ENCODE results near the gene HS3ST3A1.

The HS3ST3A1 gene

DNA sequence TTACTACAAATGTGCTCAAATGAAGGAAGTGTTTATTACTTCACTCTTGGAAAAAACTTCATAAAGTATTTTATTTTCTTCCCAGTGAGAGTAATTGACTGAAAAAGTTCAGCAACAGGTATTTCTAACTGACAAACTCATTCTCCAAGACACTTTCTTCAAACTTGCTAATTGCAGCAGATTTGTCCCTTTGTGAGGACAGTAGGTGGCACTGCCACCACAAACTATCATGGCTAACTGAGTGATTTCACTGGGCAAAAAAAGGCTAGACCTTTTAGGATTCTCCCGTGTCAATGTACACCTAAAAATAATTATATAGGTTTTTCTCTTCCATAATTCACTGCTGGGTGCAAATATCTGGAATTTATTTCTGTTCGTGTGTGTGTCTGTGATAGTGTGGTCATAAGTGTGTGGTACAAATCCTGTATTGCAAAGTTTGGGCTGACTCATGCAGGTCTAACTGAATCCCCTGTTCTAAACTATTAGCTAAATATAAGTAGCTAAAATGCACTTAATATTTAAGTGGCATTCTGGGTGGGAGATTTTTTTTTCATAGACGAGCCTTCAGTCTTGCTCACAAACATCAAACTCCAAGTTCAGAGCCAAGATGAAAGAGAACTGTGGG, 3.9 kb downstream of the HS3ST3A1 start:
- no peak for DNase-seq

DNA sequence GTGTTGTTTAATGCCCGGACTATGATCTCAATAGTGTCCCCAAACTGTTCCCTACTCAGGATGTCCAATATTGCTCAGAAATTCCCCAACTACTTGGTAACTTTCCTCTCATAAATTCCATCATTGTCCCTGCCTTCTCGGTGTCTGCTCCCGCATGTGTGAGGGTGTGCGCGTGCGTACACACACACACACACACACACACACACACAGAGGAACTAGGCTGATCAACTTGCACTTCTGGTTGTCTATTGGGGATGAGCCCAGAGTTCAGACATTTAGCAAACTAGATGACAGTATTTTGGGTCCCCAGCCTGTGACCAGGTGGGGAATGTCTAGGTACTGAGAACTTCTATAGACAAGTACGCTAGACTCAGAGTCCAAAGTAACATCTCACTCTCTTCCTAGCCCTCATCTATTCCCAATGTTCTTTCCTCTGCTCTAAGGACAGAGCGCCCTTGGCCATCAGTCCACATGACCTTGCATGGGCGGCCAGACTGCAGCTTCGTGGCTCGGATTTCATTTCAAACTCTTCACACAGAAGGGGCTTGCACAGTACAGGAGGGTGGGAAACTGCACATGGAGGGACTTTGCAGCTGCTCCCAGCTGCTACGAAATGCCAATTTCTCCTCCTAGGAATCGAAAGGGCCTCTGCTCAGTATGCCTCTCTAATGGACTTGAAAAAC, 5.3 kb downstream of the HS3ST3A1 start:
- DNase-seq: no peak

DNA sequence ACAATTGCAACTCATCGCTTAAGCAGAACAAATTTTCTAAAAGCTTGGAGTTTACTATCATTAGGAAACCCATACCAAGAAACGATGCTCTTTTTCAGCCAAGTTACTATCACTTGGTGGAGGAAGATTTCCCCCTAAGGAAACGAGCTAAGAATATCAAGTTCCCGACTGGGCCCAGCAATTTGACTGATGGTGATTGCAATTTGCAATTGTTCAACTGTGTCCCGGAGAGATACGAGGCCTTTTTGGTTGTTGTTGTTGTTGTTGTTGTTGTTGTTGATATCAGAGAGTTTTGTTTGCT, 6.2 kb downstream of the HS3ST3A1 start:
- DNase-seq: no peak

DNA sequence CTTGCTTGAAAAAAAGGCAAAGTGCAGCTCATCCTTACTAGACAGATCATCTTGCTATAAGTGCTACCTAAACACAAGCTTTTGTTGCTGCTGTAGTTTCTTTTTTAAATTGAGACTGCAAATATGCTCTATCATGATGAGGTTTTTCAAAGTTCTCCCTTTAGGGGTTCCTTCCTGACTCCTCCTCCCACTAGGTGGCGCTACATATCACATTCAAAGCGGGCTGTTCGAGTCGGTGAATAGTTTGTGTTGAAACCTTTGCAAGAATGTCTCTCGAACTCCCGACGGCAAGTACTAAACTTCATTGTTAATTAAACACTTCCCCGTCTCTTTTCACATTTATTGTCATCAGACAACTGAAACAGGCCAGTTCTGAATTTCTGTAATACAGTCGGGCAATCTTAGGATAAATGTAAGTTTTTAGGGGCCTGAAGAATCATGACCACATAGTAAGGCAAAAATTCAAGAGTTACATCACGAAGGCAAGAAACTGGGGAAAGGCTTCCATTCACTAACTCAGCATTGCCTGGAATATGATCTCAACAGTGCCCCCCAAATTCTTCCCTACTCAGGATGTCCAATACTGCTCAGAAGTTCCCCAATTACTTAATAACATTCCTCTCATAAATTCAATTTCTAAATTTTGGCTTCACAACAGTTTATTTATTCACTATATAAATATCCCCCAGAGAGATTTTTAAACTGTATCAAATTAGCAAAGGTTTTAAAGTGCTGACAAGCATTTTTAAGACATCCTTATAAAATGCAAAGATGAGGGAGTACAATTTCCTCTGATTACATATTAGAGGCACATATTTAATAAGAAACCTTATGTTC, 6.7 kb downstream of the HS3ST3A1 start:
- DNase-seq: peak; percentile 4

DNA sequence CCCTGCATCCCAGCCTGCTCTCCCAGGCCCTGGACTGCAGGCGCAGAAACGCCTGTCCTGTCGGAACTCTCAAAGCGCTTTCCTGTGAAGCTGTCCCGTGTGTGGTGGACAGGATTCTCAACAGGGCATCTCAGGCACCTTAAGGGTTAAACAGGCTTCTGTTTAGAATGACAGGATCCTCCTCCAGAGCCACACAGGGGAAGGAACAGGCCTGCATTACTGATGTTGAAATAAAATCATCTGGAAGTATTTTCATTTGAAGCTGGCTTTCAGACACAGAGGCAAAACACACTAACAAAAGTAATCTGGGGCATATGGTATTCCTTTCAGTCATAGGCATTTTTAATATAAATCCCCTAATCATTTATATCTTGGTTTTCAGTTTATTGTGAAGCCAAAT, 7.4 kb downstream of the HS3ST3A1 start:
- DNase-seq: no peak

DNA sequence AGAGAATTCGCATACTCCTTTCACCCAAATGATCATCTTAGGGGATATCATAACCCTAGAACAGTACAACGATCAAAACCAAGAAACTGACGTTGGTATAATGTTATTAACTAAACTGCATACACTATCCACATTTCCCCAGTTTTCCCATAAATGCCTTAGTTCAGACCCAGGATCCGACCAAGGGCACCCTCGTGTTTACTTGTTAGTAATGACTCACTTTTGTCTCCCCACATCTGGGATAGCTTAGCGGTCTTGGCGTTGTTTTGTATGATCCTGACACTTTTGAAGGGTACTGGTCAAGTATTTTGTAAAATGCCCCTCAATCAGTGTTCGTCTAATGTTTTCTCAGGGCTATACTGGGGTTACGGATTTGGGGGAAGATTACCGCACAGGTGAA, 8.0 kb downstream of the HS3ST3A1 start:
- no peak for DNase-seq

DNA sequence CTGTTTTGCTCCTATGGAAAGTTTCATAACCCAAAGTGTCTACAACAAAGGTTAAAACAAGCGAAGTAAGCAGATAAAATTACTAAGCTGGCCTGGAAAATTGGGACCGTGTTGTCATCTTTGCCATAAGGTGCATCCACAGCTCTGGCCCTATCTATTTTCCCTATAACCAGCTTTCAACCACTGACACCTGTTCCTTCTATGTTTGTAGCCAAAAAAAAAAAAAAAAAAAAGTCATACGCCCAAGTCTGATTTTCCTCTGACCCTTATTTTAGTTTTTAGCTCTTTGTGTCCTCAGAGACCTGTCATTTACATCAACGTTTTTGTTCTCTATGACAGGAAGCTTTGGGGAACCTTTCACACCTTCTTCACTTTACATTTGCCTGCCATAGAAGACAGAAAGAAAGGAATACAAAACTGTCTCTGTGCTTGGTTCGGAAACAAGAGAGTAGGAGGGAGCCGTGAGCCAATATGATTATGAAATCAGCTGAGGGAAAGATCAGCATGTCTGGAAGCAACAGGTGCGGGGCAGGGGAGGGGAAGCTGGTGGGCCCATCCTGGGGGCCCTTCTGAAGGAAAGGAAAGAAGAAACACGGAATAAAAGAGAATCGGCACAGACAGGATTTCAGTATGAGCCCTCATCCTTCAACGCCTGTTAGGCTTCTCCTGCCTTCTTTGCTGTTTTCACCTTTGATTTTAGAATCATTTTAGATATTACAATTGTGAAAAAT, 8.5 kb downstream of the HS3ST3A1 start:
- DNase-seq: no peak

DNA sequence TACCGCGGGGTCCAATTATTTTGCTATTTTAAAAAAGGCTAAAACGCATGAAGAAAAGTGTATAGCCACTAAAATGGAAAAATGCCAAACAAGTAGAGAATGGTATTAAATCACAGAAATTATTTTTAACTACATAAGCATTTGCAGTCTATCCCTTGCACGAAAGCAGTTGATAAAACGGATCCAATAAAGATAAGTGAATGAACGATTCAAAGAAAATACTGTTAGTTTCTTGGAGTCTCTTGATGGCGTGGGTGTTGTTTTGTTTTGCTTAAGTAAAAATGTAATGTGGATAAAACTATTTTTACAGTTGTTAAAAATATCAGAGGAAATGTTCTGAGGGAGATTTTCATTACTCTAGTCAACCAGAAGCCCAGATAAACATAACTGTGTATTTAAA, 9.3 kb downstream of the HS3ST3A1 start:
- no peak for DNase-seq

DNA sequence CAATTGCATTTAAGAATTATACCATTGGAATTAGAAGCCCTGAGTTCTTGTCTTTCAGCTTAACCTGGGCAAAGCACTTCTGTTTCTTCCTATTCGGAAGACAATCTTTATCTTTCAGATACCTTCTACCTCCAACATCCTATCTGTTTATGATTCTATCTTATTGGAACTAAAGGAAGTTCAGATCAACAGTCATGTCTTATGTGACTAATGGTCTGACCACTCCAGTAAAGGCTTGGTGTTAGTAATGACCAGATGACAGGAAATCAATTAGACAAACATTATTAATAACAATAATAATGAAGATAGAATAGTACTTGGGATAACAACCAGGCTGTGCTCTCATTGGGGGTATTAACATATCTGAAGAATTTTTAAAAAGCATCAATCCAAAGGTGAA, 11.3 kb downstream of the HS3ST3A1 start:
- no peak for DNase-seq

DNA sequence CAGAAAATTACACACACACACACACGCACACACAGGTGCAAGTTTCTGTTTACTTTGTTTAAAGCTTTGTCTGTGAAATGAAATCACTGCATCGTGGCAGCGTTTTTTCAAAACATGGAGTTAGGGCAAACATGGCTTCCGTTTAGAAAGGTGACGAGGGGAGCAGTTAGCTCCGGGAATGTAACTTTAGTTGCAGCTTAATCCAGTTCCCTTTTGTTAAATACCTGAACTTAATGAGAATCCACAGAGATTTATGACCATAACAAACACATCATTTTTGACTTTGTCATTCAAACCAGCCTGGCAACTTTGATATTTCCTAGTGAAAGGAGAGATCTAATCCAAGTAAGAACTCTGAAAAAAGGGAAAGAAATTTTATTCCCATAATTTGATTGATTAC, 12.1 kb downstream of the HS3ST3A1 start:
- DNase-seq: no peak

DNA sequence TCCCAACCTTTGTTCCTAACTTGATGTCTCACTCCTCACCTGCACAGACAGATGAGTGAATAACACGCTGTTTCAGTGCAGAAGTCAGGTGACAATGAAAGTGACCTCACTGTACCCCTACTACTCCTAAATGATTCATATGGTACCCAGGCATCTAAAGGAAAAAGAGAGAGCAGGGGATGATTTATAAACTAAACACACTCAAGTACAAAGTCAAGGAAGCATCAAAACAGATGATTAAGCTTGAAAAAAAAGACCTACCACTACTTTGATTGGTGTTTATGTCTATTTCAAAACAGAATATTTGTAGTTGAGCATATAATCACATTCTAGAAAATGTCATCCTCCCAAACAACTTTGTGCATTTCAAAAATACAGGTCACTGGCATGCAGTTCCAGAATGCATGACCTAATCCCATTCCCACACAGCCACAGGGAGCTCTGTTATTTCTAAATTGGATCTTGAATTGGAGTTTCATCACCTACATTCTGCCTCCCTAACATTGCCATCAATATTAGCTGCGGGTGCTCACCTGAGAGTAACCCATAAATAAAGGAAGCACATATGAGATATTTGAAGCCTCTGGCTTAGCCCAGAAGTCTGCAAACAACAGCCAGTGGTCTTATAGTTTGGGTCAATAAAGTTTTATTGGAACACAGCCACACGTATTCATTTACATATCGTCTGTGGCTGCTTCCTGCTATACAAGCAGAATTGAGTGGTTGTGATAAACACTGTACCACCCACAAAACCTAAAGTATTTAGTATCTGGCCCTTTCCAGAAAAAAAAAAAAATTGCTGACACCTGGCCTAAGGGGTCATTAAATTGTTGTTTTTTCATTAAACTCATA, 14.0 kb downstream of the HS3ST3A1 start:
- no peak for DNase-seq

DNA sequence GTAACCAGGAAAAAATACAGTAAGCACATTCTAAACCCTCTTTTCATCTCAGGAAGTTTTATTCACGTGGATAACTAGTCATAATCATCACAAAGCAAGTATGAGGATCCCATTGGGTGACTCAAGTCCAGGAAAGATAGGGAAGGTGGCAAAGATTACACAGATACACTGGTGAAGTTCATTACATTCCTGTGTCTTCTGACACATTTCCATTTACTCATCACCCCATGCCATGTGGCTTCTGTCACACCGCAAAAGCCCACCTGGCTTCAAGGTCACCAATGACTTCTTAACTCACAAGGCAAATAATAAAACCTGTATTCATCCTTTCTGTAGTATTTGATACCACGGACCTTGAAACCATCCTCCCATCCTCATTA, 17.0 kb downstream of the HS3ST3A1 start:
- DNase-seq: no peak

DNA sequence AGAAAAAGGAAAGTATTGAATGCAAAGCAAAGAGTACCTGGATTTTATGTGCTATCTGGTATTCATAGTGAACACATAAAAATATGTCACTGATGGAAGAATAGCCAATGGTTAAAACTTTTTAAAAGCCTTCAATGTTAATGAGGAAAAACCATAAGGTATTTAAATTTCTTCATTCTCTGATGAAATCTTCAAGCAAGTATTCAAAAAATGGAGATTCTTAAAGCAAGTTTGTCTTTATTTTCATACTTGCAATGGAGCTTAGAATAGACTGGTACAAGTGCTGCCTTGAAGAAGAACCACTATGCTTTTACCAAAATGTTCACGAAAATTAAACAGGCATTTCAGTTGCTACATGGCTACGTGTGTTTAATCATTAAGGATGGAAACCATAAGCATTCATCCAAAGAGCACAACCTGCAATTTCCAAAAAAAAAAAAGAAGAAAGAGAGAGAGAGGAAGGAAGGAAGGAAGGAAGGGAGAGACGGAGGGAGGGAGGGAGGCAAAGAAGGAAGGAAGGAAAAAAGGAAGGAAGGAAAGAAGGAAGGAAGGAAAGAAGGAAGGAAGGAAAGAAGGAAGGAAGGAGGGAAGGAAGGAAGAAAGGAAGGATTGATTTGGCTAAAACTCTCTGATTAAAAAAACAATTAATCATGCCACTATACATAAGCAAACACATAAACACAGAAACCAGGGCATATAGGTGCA, 17.6 kb downstream of the HS3ST3A1 start:
- DNase-seq: no peak

DNA sequence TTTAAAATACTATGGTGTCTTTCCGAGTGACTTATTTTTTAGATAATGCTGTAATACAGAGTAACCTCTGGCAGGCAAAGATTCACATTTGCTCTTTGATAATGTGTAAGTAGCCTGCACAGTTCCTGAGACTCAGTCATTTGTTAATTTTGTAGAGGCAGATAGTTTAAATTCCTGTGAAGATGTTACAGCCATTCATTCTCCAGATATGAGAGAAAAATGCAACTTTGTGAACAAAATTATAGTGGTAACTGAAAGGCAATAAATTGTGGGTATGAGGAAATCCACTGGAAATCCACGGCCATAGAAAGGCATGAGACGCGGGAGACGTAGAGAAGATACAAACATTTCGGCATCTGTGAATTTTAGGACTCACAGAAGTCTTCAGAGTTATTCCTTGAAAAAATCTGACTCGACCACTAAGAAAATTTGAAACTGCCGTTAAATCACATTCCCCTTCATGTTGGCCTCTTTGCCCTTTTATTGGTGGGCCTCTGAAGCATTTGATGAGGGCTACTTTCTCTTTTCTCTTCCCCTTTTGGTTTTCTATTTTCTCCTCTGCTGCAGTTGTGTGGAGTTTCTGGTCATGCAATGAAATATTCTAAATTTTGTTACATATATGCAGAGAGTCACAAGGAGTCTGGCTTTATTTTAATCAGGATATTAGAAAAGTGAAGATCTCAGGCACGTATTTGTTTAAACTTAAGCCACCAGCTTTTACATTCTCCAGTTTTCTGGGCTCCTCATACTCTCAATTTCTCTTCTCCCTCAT, 18.8 kb downstream of the HS3ST3A1 start:
- no peak for DNase-seq

DNA sequence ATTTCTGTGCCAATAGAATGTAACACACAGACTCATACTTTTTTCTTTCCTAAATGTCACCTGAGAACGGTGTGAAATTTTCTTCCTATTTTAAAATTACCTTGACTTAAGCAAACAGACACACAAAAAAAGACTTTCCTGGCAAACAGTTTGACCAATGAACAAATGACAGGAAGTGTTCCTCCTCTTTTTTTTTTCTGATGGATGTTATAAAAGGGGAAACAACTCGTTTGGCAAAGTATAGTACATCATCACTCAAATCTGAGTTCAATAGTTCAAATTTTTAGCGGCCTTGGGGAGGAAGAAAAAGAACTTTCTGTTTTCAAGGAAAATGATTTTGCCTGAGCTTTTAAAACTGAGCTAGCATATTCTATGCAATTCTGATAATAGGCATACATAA, 19.8 kb downstream of the HS3ST3A1 start:
- no peak for DNase-seq

DNA sequence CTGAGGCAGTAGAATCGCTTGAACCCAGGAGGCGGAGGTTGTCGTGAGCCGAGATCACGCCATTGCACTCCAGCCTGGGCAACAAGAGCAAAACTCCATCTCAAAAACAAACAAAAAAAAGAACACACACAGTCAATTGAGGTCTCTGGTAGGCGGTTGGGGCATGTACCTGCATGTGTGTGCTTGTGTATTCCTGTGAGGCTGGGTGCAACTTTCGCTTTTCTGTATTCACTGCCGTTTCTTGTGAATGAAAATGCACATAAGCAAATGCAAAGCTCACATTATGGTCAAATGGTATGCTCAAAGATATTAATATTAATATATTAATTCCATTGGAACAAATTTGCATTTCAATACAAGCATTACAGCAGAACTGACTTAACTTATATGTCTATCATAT, 20.9 kb downstream of the HS3ST3A1 start:
- DNase-seq: no peak

DNA sequence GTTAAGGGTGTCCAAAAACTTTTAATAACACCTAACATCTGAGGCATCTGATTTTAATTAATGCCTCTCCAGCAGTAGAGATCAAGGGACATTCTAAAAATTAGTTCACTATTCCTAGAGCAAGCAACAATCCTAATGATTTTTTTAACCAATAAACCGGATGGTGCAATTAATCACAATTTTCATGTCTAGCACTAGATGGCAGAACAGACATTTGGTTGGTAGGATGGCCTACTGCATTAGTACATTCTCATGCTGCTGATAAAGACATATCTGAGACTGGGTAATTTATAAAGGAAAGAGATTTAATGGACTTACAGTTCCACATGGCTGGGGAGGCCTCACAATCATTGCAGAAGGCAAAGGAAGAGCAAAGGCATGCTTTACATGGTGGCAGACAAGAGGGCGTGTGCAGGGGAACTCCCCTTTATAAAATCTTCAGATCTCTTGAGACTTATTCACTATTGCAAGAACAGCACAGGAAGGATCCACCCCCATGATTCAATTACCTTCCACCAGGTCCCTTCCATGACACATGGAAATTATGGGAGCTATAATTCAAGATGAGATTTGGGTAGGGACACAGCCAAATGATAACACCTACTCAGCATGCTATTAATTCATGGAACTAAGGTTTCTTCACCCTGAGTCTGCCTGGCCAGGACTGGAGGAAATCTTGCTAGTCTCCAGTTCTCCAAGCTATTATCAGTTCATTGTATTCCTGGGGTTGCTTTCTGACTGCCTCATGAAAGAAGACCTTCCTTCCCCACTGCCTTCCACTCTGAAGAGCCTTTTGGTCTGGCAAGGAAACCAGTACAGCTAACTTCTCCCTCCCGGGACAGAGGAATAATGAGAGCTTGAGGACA, 24.8 kb downstream of the HS3ST3A1 start:
- DNase-seq: no peak

DNA sequence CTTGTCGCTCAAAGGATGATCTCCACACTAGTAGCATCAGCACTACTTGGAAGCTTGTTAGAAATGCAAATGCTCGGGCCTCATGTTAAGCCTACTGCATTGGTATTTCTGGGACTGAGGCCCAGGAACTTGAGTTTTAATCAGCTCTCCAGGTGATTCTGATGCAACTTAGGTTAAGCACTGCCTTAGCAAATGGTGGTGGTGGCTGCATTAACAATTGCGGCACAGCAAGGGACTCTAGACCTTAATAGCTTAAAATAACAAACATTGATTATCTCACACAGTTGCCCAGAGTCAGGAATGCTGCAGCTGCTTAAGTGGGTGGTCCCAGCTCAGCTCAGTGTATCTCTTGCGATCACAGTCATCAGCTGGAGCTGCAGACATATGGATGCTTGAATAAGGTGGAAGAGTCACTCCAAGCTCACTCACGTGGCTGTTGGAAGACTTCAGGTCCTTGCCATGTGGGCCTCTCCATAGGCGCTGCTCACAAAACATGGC, 25.8 kb downstream of the HS3ST3A1 start:
- DNase-seq: no peak

DNA sequence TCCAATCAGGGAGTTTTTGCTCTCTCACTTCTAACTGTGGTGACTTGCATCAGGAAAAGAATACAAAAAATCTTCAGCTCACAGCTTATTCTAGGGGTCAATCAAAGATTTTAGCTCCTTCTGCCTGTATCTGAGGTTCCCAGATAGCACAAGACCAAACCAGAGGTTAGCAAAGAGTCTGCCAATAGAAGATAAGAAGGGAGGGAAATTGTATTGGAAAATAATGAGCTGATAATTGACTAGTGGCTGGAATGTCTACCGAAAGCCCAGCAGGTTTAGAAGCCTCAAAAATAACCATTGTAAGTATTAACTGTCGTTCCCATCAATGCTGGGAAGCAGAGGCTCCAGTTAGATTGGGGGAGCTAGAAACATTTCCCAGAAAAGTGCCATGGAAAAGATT, 26.3 kb downstream of the HS3ST3A1 start:
- no peak for DNase-seq

DNA sequence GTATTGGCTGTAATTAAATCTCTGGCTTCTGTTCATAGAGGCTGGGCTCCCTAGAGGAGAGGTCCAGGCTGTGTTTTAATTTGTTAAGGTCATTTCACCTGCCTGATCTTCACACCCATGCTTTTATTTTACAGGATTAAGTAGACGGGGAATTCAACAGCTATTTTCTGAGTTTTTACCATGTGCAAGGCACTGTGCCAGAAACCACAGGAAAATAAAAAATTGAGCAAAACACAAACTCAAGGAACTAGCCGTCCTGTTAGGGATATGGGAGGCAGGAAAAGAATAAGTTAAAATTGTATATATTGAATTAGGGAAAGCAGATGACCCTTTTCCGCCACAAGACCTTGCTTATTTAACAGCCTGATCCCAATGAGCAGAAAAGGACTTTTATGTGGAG, 29.1 kb downstream of the HS3ST3A1 start:
- no peak for DNase-seq
